GM18499 (cell line): ENCODE measurements around the gene CCDC152.
"Not testable (repeated sequence)": the region's sequence is repeated elsewhere in the genome, so short reads cannot be mapped to it uniquely, and the experiment has no call there.

Source experiments
- ATAC-seq: cut with Tn5 transposase; IDR thresholded peaks from one replicate; pipeline ENCODE4 v1.9.1; 2021; ENCODE audit warnings: moderate number of reproducible peaks; ENCODE audit not compliant: insufficient read depth, unreplicated experiment

CCDC152 gene

GRCh38 chr5:42842921-42843641 lies 86.5 kb downstream of the CCDC152 start:
- ATAC-seq, result no peak

- no peak for ATAC-seq
These were observed 87.2 kb downstream of the CCDC152 start for GRCh38 chr5:42843675-42844292.

- not testable (repeated sequence) for ATAC-seq
These were observed 87.8 kb downstream of the CCDC152 start for GRCh38 chr5:42844408-42844807.

GRCh38 chr5:42848545-42848944 lies 91.9 kb downstream of the CCDC152 start:
- no peak for ATAC-seq

GRCh38 chr5:42851481-42851880 lies 94.9 kb downstream of the CCDC152 start:
- ATAC-seq, result no peak
